Renal cortical epithelial cell (primary cell): ENCODE results near the gene MAPRE2. TPM values are rescaled to one million over a fixed set of nuclear protein-coding genes. Genes with fewer than 3 reads are reported as not detected.
"Not testable (repeated sequence)": the region's sequence is repeated elsewhere in the genome, so short reads cannot be mapped to it uniquely, and the experiment has no call there.

ENCODE experiments used
- DNase-seq: peaks from one replicate; pipeline ENCODE4 v3.0.0-alpha.2; 2011; ENCODE audit warnings: low read depth
- total RNA-seq: library from RNA; depleted of rRNA; stranded (reverse); fragments of >200 nt; gene quantifications from 2 replicates; pipeline ENCODE4 v1.2.3, GENCODE V29; 2014

MAPRE2 gene
- total RNA-seq, 1 donor from 2014 or later: 10.0 TPM

GRCh38 chr18:35089891-35090550 lies 48.8 kb downstream of the MAPRE2 start:
- DNase-seq: no peak

GRCh38 chr18:35091841-35092240 lies 50.6 kb downstream of the MAPRE2 start:
- DNase-seq: no peak

- DNase-seq: no peak
These were observed 54.9 kb downstream of the MAPRE2 start for GRCh38 chr18:35095983-35096676.

- no peak for DNase-seq
These were observed 55.4 kb downstream of the MAPRE2 start for GRCh38 chr18:35096677-35097011.

GRCh38 chr18:35097195-35097594 lies 56.0 kb downstream of the MAPRE2 start:
- DNase-seq: no peak

- DNase-seq: no peak
These were observed 56.5 kb downstream of the MAPRE2 start for GRCh38 chr18:35097763-35098162.

- DNase-seq: peak; percentile 41
These were observed 58.7 kb downstream of the MAPRE2 start for GRCh38 chr18:35099911-35100310.

GRCh38 chr18:35104391-35105051 lies 63.3 kb downstream of the MAPRE2 start:
- no peak for DNase-seq

GRCh38 chr18:35106013-35106844 lies 65.0 kb downstream of the MAPRE2 start:
- no peak for DNase-seq

GRCh38 chr18:35106845-35107148 lies 65.6 kb downstream of the MAPRE2 start:
- no peak for DNase-seq

GRCh38 chr18:35107216-35107615 lies 66.0 kb downstream of the MAPRE2 start:
- no peak for DNase-seq

GRCh38 chr18:35108088-35108487 lies 66.9 kb downstream of the MAPRE2 start:
- not testable (repeated sequence) for DNase-seq

GRCh38 chr18:35110059-35110458 lies 68.8 kb downstream of the MAPRE2 start:
- no peak for DNase-seq

- DNase-seq: no peak
These were observed 69.6 kb downstream of the MAPRE2 start for GRCh38 chr18:35110554-35111485.

GRCh38 chr18:35112696-35113095 lies 71.5 kb downstream of the MAPRE2 start:
- DNase-seq: no peak

- no peak for DNase-seq
These were observed 73.1 kb downstream of the MAPRE2 start for GRCh38 chr18:35114305-35114704.

- no peak for DNase-seq
These were observed 75.6 kb downstream of the MAPRE2 start for GRCh38 chr18:35116784-35117318.

GRCh38 chr18:35117372-35117771 lies 76.2 kb downstream of the MAPRE2 start:
- DNase-seq: no peak

- peak; percentile 39 for DNase-seq
These were observed 76.8 kb downstream of the MAPRE2 start for GRCh38 chr18:35117951-35118411.

GRCh38 chr18:35118641-35119040 lies 77.4 kb downstream of the MAPRE2 start:
- no peak for DNase-seq

GRCh38 chr18:35121038-35121437 lies 79.8 kb downstream of the MAPRE2 start:
- DNase-seq: no peak
